Measurements from ENCODE around the gene CTRB1. TPM values are rescaled to one million over a fixed set of nuclear protein-coding genes. Genes with fewer than 3 reads are reported as not detected.
A peak's percentile ranks its signal among the peaks of the same experiment; 100 is the strongest.

The CTRB1 gene
- total and polyA plus RNA-seq, 2 of the 13 experiments (the other 11 are each of a cell fraction or from before 2014, with no cell fraction given) = not detected

DNA sequence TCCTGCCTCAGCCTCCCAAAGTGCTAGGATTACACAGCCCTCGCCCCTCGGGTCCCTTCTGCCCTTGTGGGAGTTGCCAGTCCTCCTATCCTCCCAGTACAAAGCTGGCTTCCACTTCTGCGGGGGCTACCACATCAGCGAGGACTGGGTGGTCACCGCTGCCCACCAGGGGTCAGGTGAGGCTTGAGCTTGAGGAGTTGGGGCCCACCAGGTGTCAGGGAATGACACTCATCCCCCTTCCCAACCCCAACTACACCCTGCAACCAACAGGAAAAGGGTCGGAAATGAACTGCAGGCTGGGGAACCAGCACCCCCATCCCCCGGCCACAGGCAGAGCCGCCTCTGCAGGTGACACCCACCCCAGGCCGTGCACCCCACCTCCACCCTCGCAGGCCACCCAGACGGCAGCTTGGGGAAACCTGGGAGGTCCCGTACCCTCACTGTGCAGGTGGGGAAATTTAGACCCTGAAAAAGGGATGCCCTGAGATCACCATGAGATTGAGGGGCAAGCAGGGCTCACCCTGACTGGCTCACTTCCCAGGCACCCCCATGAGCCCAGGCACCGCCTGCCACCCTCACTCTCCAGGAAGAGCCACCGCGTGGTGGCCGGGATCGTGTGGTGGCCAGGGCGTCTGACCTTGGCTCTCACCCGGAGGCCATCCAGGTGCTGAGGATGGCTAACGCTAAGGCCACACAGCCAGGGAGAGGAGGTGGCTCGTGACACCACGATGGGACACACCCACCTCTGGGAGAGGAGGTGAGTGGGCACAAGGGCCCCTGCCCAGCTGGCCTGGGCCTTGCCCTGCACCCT is 8.0 kb downstream of the CTRB1 start (continued):
- TF ChIP-seq, protein P1, sequence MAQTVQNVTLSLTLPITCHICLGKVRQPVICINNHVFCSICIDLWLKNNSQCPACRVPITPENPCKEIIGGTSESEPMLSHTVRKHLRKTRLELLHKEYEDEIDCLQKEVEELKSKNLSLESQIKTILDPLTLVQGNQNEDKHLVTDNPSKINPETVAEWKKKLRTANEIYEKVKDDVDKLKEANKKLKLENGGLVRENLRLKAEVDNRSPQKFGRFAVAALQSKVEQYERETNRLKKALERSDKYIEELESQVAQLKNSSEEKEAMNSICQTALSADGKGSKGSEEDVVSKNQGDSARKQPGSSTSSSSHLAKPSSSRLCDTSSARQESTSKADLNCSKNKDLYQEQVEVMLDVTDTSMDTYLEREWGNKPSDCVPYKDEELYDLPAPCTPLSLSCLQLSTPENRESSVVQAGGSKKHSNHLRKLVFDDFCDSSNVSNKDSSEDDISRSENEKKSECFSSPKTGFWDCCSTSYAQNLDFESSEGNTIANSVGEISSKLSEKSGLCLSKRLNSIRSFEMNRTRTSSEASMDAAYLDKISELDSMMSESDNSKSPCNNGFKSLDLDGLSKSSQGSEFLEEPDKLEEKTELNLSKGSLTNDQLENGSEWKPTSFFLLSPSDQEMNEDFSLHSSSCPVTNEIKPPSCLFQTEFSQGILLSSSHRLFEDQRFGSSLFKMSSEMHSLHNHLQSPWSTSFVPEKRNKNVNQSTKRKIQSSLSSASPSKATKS (CRISPR knock-in tag; IDR thresholded peaks at IDR 0.05) = no peak
- TF ChIP-seq ISX (CRISPR knock-in tag; conservative IDR thresholded peaks at IDR 0.05) (no peak), NFE2L2 (IDR thresholded peaks at IDR 0.05; ENCODE audit: low read length) (no peak), KLF16 (CRISPR knock-in tag; IDR thresholded peaks at IDR 0.05) (no peak), ZNF138 (CRISPR knock-in tag; IDR thresholded peaks at IDR 0.05; ENCODE audit: low read depth) (no peak), SNRNP70 (IDR thresholded peaks at IDR 0.05; ENCODE audit: low read depth, low read length) (no peak), CAMTA2 (CRISPR knock-in tag; IDR thresholded peaks at IDR 0.05; ENCODE audit: borderline replicate concordance) (no peak), ELF3 (CRISPR knock-in tag; IDR thresholded peaks at IDR 0.05) (no peak; the same call in 1 of the 2 replicates), SP4 (CRISPR knock-in tag; IDR thresholded peaks at IDR 0.05) (no peak), RAD51 (IDR thresholded peaks at IDR 0.05; ENCODE audit: borderline replicate concordance) (no peak), KLF15 (CRISPR knock-in tag; IDR thresholded peaks at IDR 0.05; ENCODE audit: borderline replicate concordance) (no peak), ZBTB7A (CRISPR knock-in tag; IDR thresholded peaks at IDR 0.05) (no peak), ZNF660 (CRISPR knock-in tag; IDR thresholded peaks at IDR 0.05; ENCODE audit: borderline replicate concordance, low read depth) (no peak), ZKSCAN8 (CRISPR knock-in tag; IDR thresholded peaks at IDR 0.05; ENCODE audit: borderline replicate concordance) (no peak), FOXA1 (IDR thresholded peaks at IDR 0.05) (no peak), FOXA1 (CRISPR knock-in tag; IDR thresholded peaks at IDR 0.05) (no peak), ZNF232 (CRISPR knock-in tag; IDR thresholded peaks at IDR 0.05; ENCODE audit: borderline replicate concordance) (no peak), NCOA5 (CRISPR knock-in tag; IDR thresholded peaks at IDR 0.05) (no peak), RFXAP (CRISPR knock-in tag; IDR thresholded peaks at IDR 0.05; ENCODE audit: borderline replicate concordance) (no peak), ZNF33B (CRISPR knock-in tag; IDR thresholded peaks at IDR 0.05) (no peak)
- TF ChIP-seq, protein P2, sequence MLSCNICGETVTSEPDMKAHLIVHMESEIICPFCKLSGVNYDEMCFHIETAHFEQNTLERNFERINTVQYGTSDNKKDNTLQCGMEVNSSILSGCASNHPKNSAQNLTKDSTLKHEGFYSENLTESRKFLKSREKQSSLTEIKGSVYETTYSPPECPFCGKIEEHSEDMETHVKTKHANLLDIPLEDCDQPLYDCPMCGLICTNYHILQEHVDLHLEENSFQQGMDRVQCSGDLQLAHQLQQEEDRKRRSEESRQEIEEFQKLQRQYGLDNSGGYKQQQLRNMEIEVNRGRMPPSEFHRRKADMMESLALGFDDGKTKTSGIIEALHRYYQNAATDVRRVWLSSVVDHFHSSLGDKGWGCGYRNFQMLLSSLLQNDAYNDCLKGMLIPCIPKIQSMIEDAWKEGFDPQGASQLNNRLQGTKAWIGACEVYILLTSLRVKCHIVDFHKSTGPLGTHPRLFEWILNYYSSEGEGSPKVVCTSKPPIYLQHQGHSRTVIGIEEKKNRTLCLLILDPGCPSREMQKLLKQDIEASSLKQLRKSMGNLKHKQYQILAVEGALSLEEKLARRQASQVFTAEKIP (CRISPR knock-in tag; IDR thresholded peaks at IDR 0.05; ENCODE audit: borderline replicate concordance) = no peak
- TF ChIP-seq, protein P3, sequence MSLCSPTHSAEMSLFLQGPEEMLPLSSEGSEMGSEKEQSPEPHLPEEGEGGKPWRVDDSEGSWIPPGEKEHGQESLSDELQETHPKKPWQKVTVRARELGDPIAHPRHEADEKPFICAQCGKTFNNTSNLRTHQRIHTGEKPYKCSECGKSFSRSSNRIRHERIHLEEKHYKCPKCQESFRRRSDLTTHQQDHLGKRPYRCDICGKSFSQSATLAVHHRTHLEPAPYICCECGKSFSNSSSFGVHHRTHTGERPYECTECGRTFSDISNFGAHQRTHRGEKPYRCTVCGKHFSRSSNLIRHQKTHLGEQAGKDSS (CRISPR knock-in tag; IDR thresholded peaks at IDR 0.05; ENCODE audit: borderline replicate concordance, low read depth) = 0 out of 2 replicates have a peak, but pooled peaks have one; percentile 28
- TF ChIP-seq, protein P4, sequence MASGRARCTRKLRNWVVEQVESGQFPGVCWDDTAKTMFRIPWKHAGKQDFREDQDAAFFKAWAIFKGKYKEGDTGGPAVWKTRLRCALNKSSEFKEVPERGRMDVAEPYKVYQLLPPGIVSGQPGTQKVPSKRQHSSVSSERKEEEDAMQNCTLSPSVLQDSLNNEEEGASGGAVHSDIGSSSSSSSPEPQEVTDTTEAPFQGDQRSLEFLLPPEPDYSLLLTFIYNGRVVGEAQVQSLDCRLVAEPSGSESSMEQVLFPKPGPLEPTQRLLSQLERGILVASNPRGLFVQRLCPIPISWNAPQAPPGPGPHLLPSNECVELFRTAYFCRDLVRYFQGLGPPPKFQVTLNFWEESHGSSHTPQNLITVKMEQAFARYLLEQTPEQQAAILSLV (CRISPR knock-in tag; IDR thresholded peaks at IDR 0.05; ENCODE audit: borderline replicate concordance) = 0 out of 2 replicates have a peak, but pooled peaks have one; percentile 31
- TF ChIP-seq, protein P5, sequence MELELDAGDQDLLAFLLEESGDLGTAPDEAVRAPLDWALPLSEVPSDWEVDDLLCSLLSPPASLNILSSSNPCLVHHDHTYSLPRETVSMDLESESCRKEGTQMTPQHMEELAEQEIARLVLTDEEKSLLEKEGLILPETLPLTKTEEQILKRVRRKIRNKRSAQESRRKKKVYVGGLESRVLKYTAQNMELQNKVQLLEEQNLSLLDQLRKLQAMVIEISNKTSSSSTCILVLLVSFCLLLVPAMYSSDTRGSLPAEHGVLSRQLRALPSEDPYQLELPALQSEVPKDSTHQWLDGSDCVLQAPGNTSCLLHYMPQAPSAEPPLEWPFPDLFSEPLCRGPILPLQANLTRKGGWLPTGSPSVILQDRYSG (CRISPR knock-in tag; IDR thresholded peaks at IDR 0.05) = no peak
